ENCODE data around the gene CPSF4.

- no peak for TF ChIP-seq REST (IDR thresholded peaks at IDR 0.05; ENCODE audit: insufficient read depth in 1 of 2, low read depth in 2 of 2, low read length in 2 of 2)
- no peak for TF ChIP-seq TAF1 (IDR thresholded peaks at IDR 0.05; ENCODE audit: borderline replicate concordance, insufficient read depth, low read length)
- TF ChIP-seq POLR2AphosphoS5 (IDR thresholded peaks at IDR 0.05; ENCODE audit: low read depth, low read length), result no peak
Observed at GRCh38 chr7:99498546-99498944, 59.8 kb downstream of the CPSF4 start.
